Lower lobe of right lung (tissue), 2 donors: ENCODE results near the gene PIWIL1. TPM values are rescaled to one million over a fixed set of nuclear protein-coding genes. Genes with fewer than 3 reads are reported as not detected.

Experiments used
- ATAC-seq, 2 donors: fragments of 200-7000 bp; cut with Tn5 transposase; one replicate each; pipeline ENCODE4 v1.9.1; 2020 to 2022; ENCODE audit warnings: mild to moderate bottlenecking in 2 of 2, moderate library complexity in 2 of 2
- DNase-seq: peaks from one replicate; pipeline ENCODE4 v3.0.0-alpha.2; 2020
- H3K27ac ChIP-seq: fragments of 200-600 bp; one replicate; pipeline ENCODE4 v1.8.0; 2022
- H3K27me3 ChIP-seq: fragments of 200-600 bp; one replicate; pipeline ENCODE4 v1.8.0; 2022; ENCODE audit warnings: low read depth
- H3K36me3 ChIP-seq: fragments of 200-600 bp; one replicate; pipeline ENCODE4 v1.8.0; 2022; ENCODE audit warnings: mild to moderate bottlenecking
- H3K4me1 ChIP-seq: fragments of 200-600 bp; one replicate; pipeline ENCODE4 v1.8.0; 2022
- H3K4me3 ChIP-seq: fragments of 200-600 bp; one replicate; pipeline ENCODE4 v1.8.0; 2022; ENCODE audit warnings: mild to moderate bottlenecking
- H3K9me3 ChIP-seq: fragments of 200-600 bp; one replicate; pipeline ENCODE4 v1.8.0; 2022
- CTCF ChIP-seq: fragments of 200-600 bp; IDR thresholded peaks from one replicate; pipeline ENCODE4 v1.8.0; 2022; ENCODE audit warnings: antibody characterized with exemption, mild to moderate bottlenecking
- intact Hi-C: fragments of 100-400 bp; cut with DNase I; formaldehyde crosslinking; loops from one replicate; pipeline ENCODE4 v1.11.0; 2022
- long read RNA-seq: library from polyadenylated mRNA; unstranded; transcript quantifications from one replicate; pipeline ENCODE4 v2.0.0, GENCODE V29; 2021
- total RNA-seq: library from RNA; stranded (reverse); fragmentation: NEBNext Ultra II Directional; extraction: Animal tissue kit (Norgen Biotek cat#: 25700); gene quantifications from one replicate; pipeline ENCODE4 v1.2.1, GENCODE V29; 2021
- donor health status: DM: no; HTN: yes; CAD: no; lungs with severe emphysema.

Gene PIWIL1
- total RNA-seq, result not detected
- long read RNA-seq, result 0 reads

DNA sequence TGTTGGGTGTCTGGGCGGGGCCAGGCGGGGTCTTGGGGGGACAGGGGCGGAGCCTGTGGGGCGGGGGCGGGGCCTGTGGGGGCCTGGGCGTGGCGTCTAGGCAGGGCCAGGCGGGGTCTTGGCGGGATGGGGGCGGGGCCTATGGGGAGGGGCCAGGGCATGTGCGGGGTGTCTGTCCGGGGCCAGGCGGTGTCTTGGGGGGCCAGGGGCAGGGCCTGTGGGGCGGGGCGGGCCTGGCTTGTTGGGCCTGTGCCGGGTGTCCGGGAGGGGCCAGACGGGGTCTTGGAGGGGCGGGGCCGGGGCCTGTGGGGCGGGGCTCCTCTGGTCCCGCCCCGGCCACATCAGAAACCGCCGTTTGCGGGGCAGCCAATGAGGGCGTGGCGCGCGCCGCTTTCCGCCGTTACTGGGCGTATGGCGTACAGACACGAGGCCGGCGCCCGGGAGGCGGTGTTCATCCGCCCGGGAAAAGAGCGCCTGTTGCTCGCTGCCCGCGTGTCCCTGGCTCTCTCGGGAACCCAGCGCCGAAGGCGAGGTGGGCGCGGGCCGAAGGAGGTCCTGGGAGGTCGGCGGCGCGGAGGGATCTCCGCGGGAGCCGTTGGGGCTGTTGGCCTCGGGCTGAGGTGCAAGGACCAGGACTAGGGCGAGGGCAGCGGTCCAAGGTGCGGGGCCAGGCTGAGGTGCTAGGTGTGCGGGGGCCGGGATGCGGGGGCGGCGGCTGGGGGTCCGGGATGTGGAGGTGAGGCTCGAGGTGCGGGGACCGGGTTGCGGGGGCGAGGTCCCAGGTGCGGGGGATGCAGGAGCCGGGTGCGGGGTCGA lies at the start of gene PIWIL1:
Gene PIWIL1 (plus strand): TSS at position 400 of the 816 bp plus-strand sequence. CDS start 4,705 bp downstream, outside the sequence.
- TF ChIP-seq CTCF, result no peak
- no peak within 1 kb of the TSS for H3K27ac ChIP-seq
- intact Hi-C loops, result loop anchor here (10.0 kb wide), 1 partner anchor 293 kb away; no protein-coding TSS in a partner anchor
- H3K9me3 ChIP-seq, result no peaks in the 10 kb centered on the region
- ATAC-seq, result peak; percentile 9 to 21
- H3K36me3 ChIP-seq, result no peaks in the 10 kb centered on the region
- no peaks in the 10 kb centered on the region for H3K4me1 ChIP-seq
- H3K4me3 ChIP-seq, result no peak within 1 kb of the TSS
- DNase-seq, result no peak
- peaks cover 21% of the 10 kb centered on the region for H3K27me3 ChIP-seq

- intact Hi-C loops, result no loop called here
- TF ChIP-seq CTCF, result no peak
- DNase-seq, result no peak
- no peaks in the 10 kb centered on the region for H3K36me3 ChIP-seq
- no peaks in the 10 kb centered on the region for H3K4me1 ChIP-seq
- H3K4me3 ChIP-seq, result no peak overlapping the region
- peaks cover 6% of the 10 kb centered on the region for H3K9me3 ChIP-seq
- H3K27ac ChIP-seq, result no peak overlapping the region
- no peak for ATAC-seq
- H3K27me3 ChIP-seq, result peaks cover 3% of the 10 kb centered on the region
These were observed 49.5 kb upstream of the PIWIL1 start for GRCh38 chr12:130288206-130288605.

GRCh38 chr12:130288691-130289090 lies 49.0 kb upstream of the PIWIL1 start:
- Histone ChIP-seq H3K9me3 (peaks cover 10% of the 10 kb centered on the region), H3K4me3 (no peak overlapping the region), H3K27ac (no peak overlapping the region), H3K36me3 (no peaks in the 10 kb centered on the region), H3K27me3 (peaks cover 3% of the 10 kb centered on the region), H3K4me1 (no peaks in the 10 kb centered on the region)
- DNase-seq (no peak), ATAC-seq (no peak)
- intact Hi-C loops, result no loop called here
- no peak for TF ChIP-seq CTCF

GRCh38 chr12:130290114-130290513 lies 47.6 kb upstream of the PIWIL1 start:
- intact Hi-C loops, result no loop called here
- ATAC-seq (no peak), DNase-seq (no peak)
- Histone ChIP-seq H3K36me3 (no peaks in the 10 kb centered on the region), H3K27ac (no peak overlapping the region), H3K27me3 (peaks cover 3% of the 10 kb centered on the region), H3K9me3 (peaks cover 10% of the 10 kb centered on the region), H3K4me3 (no peak overlapping the region), H3K4me1 (no peaks in the 10 kb centered on the region)
- TF ChIP-seq CTCF, result no peak

DNA sequence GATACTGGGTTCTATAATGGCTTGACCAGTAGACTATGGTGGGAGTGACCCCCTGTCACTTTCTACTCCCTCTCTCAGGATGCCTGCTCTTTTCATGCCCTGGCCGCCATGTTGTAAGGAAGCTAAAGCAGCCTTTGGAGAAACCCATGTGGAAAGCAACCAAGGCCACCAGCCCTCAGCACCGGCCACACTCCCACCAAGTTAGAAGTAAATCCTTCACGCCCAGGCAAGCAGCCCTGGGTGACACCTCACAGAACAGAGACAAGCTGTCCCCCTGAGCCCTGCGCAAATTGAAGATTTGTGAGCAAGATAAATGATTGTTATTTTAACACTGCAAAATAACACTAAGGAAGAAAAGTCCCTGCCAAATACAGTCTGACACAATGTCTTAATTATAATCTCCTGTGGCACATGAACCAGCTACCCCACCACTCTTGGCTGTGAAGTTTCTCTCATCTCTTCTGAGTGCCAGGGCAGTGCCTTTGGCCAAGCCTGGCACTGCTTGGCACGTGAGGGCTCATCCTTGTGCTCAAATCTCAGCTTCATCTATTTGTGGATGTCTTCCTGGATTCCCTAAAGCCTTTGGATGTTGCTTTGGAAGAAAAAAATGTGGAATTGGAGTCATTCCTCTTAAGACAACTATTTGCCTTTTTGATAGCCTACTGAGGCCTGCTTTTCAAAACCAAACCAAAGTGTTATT lies 39.2 kb upstream of the PIWIL1 start:
- no peak for DNase-seq
- Histone ChIP-seq H3K27ac (no peak overlapping the region), H3K9me3 (peaks cover 2% of the 10 kb centered on the region), H3K27me3 (peaks cover 6% of the 10 kb centered on the region), H3K4me3 (no peak overlapping the region), H3K36me3 (no peaks in the 10 kb centered on the region), H3K4me1 (no peaks in the 10 kb centered on the region)
- no peak for TF ChIP-seq CTCF
- intact Hi-C loops, result no loop called here
- no peak for ATAC-seq
